OCI-LY1 (cell line): ENCODE measurements around the gene KANSL1.

Source experiments
- EZH2 ChIP-seq: fragments of 200-600 bp; sonication (generic), shearing (Covaris generic); IDR thresholded peaks from 2 replicates; pipeline ENCODE4 v1.8.0; 2017; ENCODE audit warnings: borderline replicate concordance, mixed run types, mild to moderate bottlenecking, antibody characterized with exemption, low read length, moderate library complexity, mixed read lengths
- TF ChIP-seq, protein P1 (sequence below): fragments of 200-600 bp; sonication (generic), shearing (Covaris generic); IDR thresholded peaks from 2 replicates; pipeline ENCODE4 v1.5.1; 2017; ENCODE audit warnings: mild to moderate bottlenecking, antibody characterized with exemption, low read length, moderate library complexity, mixed read lengths

DNA sequence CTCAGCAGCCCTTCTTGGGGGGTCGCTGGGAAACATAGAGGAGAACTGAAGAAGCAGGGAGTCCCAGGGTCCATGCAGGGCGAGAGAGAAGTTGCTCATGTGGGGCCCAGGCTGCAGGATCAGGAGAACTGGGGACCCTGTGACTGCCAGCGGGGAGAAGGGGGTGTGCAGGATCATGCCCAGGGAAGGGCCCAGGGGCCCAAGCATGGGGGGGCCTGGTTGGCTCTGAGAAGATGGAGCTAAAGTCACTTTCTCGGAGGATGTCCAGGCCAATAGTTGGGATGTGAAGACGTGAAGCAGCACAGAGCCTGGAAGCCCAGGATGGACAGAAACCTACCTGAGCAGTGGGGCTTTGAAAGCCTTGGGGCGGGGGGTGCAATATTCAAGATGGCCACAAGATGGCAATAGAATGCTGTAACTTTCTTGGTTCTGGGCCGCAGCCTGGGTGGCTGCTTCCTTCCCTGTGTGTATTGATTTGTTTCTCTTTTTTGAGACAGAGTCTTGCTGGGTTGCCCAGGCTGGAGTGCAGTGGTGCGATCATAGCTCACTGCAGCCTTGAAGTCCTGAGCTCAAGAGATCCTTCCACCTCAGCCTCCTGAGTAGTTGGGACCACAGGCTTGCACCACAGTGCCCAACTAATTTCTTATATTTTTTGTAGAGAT is 190.8 kb downstream of the KANSL1 start:
- TF ChIP-seq, protein P1, sequence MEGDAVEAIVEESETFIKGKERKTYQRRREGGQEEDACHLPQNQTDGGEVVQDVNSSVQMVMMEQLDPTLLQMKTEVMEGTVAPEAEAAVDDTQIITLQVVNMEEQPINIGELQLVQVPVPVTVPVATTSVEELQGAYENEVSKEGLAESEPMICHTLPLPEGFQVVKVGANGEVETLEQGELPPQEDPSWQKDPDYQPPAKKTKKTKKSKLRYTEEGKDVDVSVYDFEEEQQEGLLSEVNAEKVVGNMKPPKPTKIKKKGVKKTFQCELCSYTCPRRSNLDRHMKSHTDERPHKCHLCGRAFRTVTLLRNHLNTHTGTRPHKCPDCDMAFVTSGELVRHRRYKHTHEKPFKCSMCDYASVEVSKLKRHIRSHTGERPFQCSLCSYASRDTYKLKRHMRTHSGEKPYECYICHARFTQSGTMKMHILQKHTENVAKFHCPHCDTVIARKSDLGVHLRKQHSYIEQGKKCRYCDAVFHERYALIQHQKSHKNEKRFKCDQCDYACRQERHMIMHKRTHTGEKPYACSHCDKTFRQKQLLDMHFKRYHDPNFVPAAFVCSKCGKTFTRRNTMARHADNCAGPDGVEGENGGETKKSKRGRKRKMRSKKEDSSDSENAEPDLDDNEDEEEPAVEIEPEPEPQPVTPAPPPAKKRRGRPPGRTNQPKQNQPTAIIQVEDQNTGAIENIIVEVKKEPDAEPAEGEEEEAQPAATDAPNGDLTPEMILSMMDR, result peak; percentile 84
- no peak for TF ChIP-seq EZH2
